SK-N-SH (cell line): ENCODE results near the gene TSHZ2. TPM values are rescaled to one million over a fixed set of nuclear protein-coding genes. Genes with fewer than 3 reads are reported as not detected.

Experiments
- CTCF ChIA-PET: fragments of 300-600, 350-600 bp; formaldehyde crosslinking; extraction: SDS; loops from one replicate; lab custom pipeline; 2021; lab: Yijun Ruan, JAX
- POLR2A ChIA-PET: fragments of 350-600 bp; sonication (Branson Sonifier 250); formaldehyde crosslinking; extraction: SDS; loops from one replicate; lab custom pipeline; 2020; ENCODE audit warnings: antibody characterized with exemption, inconsistent platforms; lab: Yijun Ruan, JAX
- DNase-seq: peaks from one replicate; pipeline ENCODE4 v3.0.0; 2012
- H2AFZ ChIP-seq: fragments of 200-600 bp; sonication (generic); 2 replicates; pipeline ENCODE4 v1.8.1; 2016; ENCODE audit warnings: antibody characterized with exemption, mild to moderate bottlenecking, low read depth
- H3F3A ChIP-seq: fragments of 200-600 bp; sonication (generic); replicated peaks from 2 replicates; pipeline ENCODE3; 2016; ENCODE audit warnings: antibody characterized with exemption, mild to moderate bottlenecking; ENCODE audit not compliant: insufficient read depth
- H3K27ac ChIP-seq, 2 experiments: fragments of 200-500 bp in 1 of 2; fragments of 200-600 bp in 1 of 2; sonication (Bioruptor generic) in 1 of 2; sonication (generic), shearing (Covaris generic) in 1 of 2; 2 replicates each; pipeline versions ENCODE4 v1.5.1 to v1.6.1; 2014 to 2016; ENCODE audit warnings: low read depth in 2 of 2, inconsistent platforms in 1 of 2, low read length in 1 of 2, mild to moderate bottlenecking in 1 of 2, mixed read lengths in 1 of 2
- H3K27me3 ChIP-seq: fragments of 200-600 bp; sonication (generic), shearing (Covaris generic); 2 replicates; pipeline ENCODE4 v1.6.1; 2016; ENCODE audit warnings: mixed run types; ENCODE audit not compliant: insufficient read depth
- H3K36me3 ChIP-seq, 2 experiments: fragments of 200-500 bp in 1 of 2; fragments of 200-600 bp in 1 of 2; sonication (Bioruptor generic) in 1 of 2; sonication (generic) in 1 of 2; replicated peaks in 1 of 2; 2 replicates each; pipeline versions ENCODE3 to v1.5.1; 2014 to 2016; ENCODE audit warnings: low read length in 1 of 2, mild to moderate bottlenecking in 1 of 2; ENCODE audit not compliant: insufficient read depth in 2 of 2, control insufficient read depth in 1 of 2
- H3K4me1 ChIP-seq, 2 experiments: fragments of 200-500 bp in 1 of 2; fragments of 200-600 bp in 1 of 2; sonication (Bioruptor generic) in 1 of 2; sonication (generic), shearing (Covaris generic) in 1 of 2; 2 replicates each; pipeline versions ENCODE4 v1.5.1 to v1.6.1; 2014 to 2016; ENCODE audit warnings: low read depth in 1 of 2, low read length in 1 of 2, mixed run types in 1 of 2; ENCODE audit not compliant: insufficient read depth in 2 of 2, control insufficient read depth in 1 of 2
- H3K4me2 ChIP-seq: fragments of 200-600 bp; sonication (generic), shearing (Covaris generic); 2 replicates; pipeline ENCODE4 v1.6.1; 2017; ENCODE audit warnings: mixed run types
- H3K4me3 ChIP-seq, 2 experiments: fragments of 200-500 bp in 1 of 2; fragments of 200-600 bp in 1 of 2; sonication (Bioruptor generic) in 1 of 2; sonication (generic), shearing (Covaris generic) in 1 of 2; 2 replicates each; pipeline versions ENCODE4 v1.5.1 to v1.8.1; 2014 to 2016; ENCODE audit warnings: low read depth in 2 of 2, inconsistent platforms in 1 of 2, low read length in 1 of 2, mild to moderate bottlenecking in 1 of 2, mixed read lengths in 1 of 2, moderate library complexity in 1 of 2
- H3K79me2 ChIP-seq: fragments of 200-600 bp; sonication (generic); 2 replicates; pipeline ENCODE4 v1.8.1; 2017; ENCODE audit warnings: mild to moderate bottlenecking; ENCODE audit not compliant: insufficient read depth
- H3K9ac ChIP-seq: fragments of 200-600 bp; sonication (generic); 2 replicates; pipeline ENCODE4 v1.6.1; 2017; ENCODE audit warnings: mixed run types
- H3K9me2 ChIP-seq: fragments of 200-600 bp; sonication (generic); 2 replicates; pipeline ENCODE4 v1.6.1; 2017; ENCODE audit warnings: mixed run types
- H3K9me3 ChIP-seq: fragments of 200-600 bp; sonication (generic); 2 replicates; pipeline ENCODE4 v1.6.1; 2017; ENCODE audit warnings: mixed run types, mild to moderate bottlenecking, moderate library complexity
- H4K20me1 ChIP-seq: fragments of 200-600 bp; sonication (generic); 2 replicates; pipeline ENCODE4 v1.6.1; 2017; ENCODE audit warnings: mild to moderate bottlenecking, mixed run types; ENCODE audit not compliant: insufficient read depth
- CHD2 ChIP-seq: fragments of 150-350 bp; IDR thresholded peaks from 2 replicates; pipeline ENCODE4 v1.6.1; 2018; ENCODE audit warnings: low read length; ENCODE audit not compliant: partially characterized antibody
- EZH2phosphoT487 ChIP-seq: fragments of 200-600 bp; sonication (generic); IDR thresholded peaks from 2 replicates; pipeline ENCODE4 v1.6.1; 2017; ENCODE audit warnings: low read depth, mixed run types, mild to moderate bottlenecking, antibody characterized with exemption, moderate library complexity, borderline replicate concordance
- FOSL2 ChIP-seq: IDR thresholded peaks from 2 replicates; pipeline ENCODE4 v1.4.0; 2012; ENCODE audit warnings: low read depth, mild to moderate bottlenecking, moderate library complexity, borderline replicate concordance
- FOXJ3 ChIP-seq: sonication (generic); formaldehyde crosslinking; IDR thresholded peaks from 2 replicates; pipeline ENCODE4 v1.5.1; 2020; ENCODE audit warnings: mild to moderate bottlenecking, missing genetic modification reagents
- GABPA ChIP-seq: IDR thresholded peaks from 2 replicates; pipeline ENCODE4 v1.4.0; 2012; ENCODE audit warnings: low read depth, mild to moderate bottlenecking
- GATA2 ChIP-seq: sonication (generic); formaldehyde crosslinking; IDR thresholded peaks from 2 replicates; pipeline ENCODE4 v1.5.0; 2020; ENCODE audit warnings: mild to moderate bottlenecking, missing genetic modification reagents
- JUND ChIP-seq: IDR thresholded peaks from 2 replicates; pipeline ENCODE4 v1.4.0; 2012
- MEF2A ChIP-seq: IDR thresholded peaks from 2 replicates; pipeline ENCODE4 v1.4.0; 2012; ENCODE audit warnings: low read depth, borderline replicate concordance
- MXI1 ChIP-seq: IDR thresholded peaks from 2 replicates; pipeline ENCODE4 v1.6.1; 2012; ENCODE audit warnings: mild to moderate bottlenecking, low read depth, low read length, improper control_type of control experiment
- NFIC ChIP-seq: IDR thresholded peaks from 2 replicates; pipeline ENCODE4 v1.4.0; 2012; ENCODE audit warnings: borderline replicate concordance
- NRF1 ChIP-seq: IDR thresholded peaks from 2 replicates; pipeline ENCODE4 v1.6.1; 2012; ENCODE audit warnings: low read depth, mild to moderate bottlenecking, low read length
- POLR2AphosphoS5 ChIP-seq: IDR thresholded peaks from 2 replicates; pipeline ENCODE4 v1.6.1; 2012; ENCODE audit warnings: low read depth, low read length
- TAF1 ChIP-seq: IDR thresholded peaks from 2 replicates; pipeline ENCODE4 v1.6.1; 2012; ENCODE audit warnings: low read depth, mild to moderate bottlenecking, low read length, moderate library complexity, borderline replicate concordance
- TEAD4 ChIP-seq: IDR thresholded peaks from 2 replicates; pipeline ENCODE4 v1.4.0; 2012; ENCODE audit warnings: mild to moderate bottlenecking, borderline replicate concordance; ENCODE audit not compliant: insufficient read depth
- YY1 ChIP-seq: IDR thresholded peaks from 2 replicates; pipeline ENCODE4 v1.4.0; 2012; ENCODE audit warnings: low read depth, mild to moderate bottlenecking
- WGBS: methylation state at CpG from one replicate; pipeline ENCODE4 v1.1.6; 2017; ENCODE audit warnings: low lambda C conversion rate; 5-methylcytosine and 5-hydroxymethylcytosine counted together
- polyA plus RNA-seq, 3 experiments: library from polyadenylated mRNA; depleted of rRNA; stranded (reverse); fragments of >200 nt; gene quantifications; 2 replicates each; pipeline ENCODE4 v1.2.3, GENCODE V29; 2012
- TF ChIP-seq, protein P1 (sequence below): IDR thresholded peaks from 2 replicates; pipeline ENCODE4 v1.4.0; 2012; ENCODE audit warnings: low read depth, borderline replicate concordance
- TF ChIP-seq, protein P2 (sequence below): IDR thresholded peaks from 2 replicates; pipeline ENCODE4 v1.6.1; 2012; ENCODE audit warnings: mild to moderate bottlenecking, low read depth, low read length, moderate library complexity
- TF ChIP-seq, protein P3 (sequence below): fragments of 150-350 bp; IDR thresholded peaks from 2 replicates; pipeline ENCODE4 v1.6.1; 2016; ENCODE audit warnings: mild to moderate bottlenecking, low read depth, low read length
- TF ChIP-seq, protein P4 (sequence below): fragments of 150-350 bp; IDR thresholded peaks from 2 replicates; pipeline ENCODE4 v1.6.1; 2017; ENCODE audit warnings: antibody characterized with exemption, low read length, low read depth, borderline replicate concordance
- TF ChIP-seq, protein P5 (sequence below): IDR thresholded peaks from 2 replicates; pipeline ENCODE4; 2012

TSHZ2 gene
- polyA plus RNA-seq, 1 of the 3 experiments (the other 2 are of a cell fraction): 0.13 TPM

DNA sequence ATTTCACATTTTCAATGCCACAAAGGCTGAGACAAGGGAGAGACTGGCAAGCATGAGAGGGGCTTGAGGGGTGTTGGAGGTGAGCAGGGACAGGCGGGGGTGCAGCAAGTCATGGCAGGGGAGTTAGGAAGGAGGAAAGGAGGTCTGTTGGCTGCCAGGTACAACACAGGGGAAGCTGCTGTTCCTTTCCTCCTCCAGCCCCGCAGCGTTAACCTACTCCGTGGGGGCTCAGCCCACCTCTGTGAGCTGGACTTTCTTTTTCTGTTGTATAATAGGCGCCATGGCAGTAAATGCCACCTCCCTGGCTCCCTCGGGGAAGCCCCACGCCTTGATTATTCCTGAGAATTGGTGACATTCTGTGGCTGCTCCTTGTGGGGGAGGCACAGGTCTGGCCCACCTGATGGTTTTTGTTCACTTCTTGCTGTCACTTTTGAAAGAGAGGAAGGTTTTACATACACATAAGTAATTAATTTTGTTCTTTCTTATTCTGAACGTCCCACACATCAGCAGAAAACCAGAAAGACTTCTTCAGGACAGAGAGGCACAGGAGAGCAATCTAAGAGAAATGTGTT lies 293.2 kb downstream of the TSHZ2 start (continued):
- TF ChIP-seq FOXJ3 (CRISPR knock-in tag): no peak

DNA sequence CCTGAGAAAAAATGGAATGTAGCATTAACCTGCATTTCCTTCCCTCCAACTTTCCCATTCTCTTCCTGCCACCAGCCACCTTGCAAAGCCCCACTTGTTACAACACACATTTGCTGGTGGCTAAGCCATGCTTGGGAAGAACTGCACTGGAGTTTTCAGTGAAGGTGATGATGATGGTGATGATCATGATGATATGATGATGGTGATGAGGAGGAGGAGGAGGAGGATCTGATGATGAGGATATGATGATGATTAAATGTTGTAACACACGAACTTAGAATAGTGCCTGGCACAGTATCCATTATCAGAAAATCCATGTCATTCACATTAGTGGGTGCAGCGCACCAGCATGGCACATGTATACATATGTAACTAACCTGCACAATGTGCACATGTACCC lies 297.2 kb downstream of the TSHZ2 start:
- Histone ChIP-seq H2AFZ (no peak overlapping the region), H3K27me3 (no peaks in the 10 kb centered on the region), H3K36me3 (no peaks in the 10 kb centered on the region), H3K9me2 (no peaks in the 10 kb centered on the region), H3F3A (no peaks in the 10 kb centered on the region), H3K9me3 (no peaks in the 10 kb centered on the region), H3K79me2 (no peaks in the 10 kb centered on the region), H3K4me1 (no peaks in the 10 kb centered on the region; a peak in 1 of 4 replicates), H3K4me2 (no peak overlapping the region), H3K9ac (no peak overlapping the region), H4K20me1 (no peaks in the 10 kb centered on the region), H3K4me3 (no peak overlapping the region), H3K27ac (no peak overlapping the region)
- DNase-seq: no peak
- 37% methylated on average over 2 of the region's 2 CpGs for WGBS
- TF ChIP-seq TAF1 (no peak), MXI1 (no peak), FOSL2 (no peak), JUND (no peak), TEAD4 (no peak), MEF2A (no peak), NRF1 (no peak), GATA2 (CRISPR knock-in tag) (no peak), GABPA (no peak), FOXJ3 (CRISPR knock-in tag) (no peak), NFIC (no peak), EZH2phosphoT487 (no peak), POLR2AphosphoS5 (no peak), YY1 (no peak), CHD2 (no peak)
- TF ChIP-seq, protein P1, sequence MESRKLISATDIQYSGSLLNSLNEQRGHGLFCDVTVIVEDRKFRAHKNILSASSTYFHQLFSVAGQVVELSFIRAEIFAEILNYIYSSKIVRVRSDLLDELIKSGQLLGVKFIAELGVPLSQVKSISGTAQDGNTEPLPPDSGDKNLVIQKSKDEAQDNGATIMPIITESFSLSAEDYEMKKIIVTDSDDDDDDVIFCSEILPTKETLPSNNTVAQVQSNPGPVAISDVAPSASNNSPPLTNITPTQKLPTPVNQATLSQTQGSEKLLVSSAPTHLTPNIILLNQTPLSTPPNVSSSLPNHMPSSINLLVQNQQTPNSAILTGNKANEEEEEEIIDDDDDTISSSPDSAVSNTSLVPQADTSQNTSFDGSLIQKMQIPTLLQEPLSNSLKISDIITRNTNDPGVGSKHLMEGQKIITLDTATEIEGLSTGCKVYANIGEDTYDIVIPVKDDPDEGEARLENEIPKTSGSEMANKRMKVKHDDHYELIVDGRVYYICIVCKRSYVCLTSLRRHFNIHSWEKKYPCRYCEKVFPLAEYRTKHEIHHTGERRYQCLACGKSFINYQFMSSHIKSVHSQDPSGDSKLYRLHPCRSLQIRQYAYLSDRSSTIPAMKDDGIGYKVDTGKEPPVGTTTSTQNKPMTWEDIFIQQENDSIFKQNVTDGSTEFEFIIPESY: no peak
- TF ChIP-seq, protein P2, sequence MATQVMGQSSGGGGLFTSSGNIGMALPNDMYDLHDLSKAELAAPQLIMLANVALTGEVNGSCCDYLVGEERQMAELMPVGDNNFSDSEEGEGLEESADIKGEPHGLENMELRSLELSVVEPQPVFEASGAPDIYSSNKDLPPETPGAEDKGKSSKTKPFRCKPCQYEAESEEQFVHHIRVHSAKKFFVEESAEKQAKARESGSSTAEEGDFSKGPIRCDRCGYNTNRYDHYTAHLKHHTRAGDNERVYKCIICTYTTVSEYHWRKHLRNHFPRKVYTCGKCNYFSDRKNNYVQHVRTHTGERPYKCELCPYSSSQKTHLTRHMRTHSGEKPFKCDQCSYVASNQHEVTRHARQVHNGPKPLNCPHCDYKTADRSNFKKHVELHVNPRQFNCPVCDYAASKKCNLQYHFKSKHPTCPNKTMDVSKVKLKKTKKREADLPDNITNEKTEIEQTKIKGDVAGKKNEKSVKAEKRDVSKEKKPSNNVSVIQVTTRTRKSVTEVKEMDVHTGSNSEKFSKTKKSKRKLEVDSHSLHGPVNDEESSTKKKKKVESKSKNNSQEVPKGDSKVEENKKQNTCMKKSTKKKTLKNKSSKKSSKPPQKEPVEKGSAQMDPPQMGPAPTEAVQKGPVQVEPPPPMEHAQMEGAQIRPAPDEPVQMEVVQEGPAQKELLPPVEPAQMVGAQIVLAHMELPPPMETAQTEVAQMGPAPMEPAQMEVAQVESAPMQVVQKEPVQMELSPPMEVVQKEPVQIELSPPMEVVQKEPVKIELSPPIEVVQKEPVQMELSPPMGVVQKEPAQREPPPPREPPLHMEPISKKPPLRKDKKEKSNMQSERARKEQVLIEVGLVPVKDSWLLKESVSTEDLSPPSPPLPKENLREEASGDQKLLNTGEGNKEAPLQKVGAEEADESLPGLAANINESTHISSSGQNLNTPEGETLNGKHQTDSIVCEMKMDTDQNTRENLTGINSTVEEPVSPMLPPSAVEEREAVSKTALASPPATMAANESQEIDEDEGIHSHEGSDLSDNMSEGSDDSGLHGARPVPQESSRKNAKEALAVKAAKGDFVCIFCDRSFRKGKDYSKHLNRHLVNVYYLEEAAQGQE: no peak
- TF ChIP-seq, protein P3, sequence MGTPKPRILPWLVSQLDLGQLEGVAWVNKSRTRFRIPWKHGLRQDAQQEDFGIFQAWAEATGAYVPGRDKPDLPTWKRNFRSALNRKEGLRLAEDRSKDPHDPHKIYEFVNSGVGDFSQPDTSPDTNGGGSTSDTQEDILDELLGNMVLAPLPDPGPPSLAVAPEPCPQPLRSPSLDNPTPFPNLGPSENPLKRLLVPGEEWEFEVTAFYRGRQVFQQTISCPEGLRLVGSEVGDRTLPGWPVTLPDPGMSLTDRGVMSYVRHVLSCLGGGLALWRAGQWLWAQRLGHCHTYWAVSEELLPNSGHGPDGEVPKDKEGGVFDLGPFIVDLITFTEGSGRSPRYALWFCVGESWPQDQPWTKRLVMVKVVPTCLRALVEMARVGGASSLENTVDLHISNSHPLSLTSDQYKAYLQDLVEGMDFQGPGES: no peak
- TF ChIP-seq, protein P4, sequence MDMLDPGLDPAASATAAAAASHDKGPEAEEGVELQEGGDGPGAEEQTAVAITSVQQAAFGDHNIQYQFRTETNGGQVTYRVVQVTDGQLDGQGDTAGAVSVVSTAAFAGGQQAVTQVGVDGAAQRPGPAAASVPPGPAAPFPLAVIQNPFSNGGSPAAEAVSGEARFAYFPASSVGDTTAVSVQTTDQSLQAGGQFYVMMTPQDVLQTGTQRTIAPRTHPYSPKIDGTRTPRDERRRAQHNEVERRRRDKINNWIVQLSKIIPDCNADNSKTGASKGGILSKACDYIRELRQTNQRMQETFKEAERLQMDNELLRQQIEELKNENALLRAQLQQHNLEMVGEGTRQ: no peak
- TF ChIP-seq, protein P5, sequence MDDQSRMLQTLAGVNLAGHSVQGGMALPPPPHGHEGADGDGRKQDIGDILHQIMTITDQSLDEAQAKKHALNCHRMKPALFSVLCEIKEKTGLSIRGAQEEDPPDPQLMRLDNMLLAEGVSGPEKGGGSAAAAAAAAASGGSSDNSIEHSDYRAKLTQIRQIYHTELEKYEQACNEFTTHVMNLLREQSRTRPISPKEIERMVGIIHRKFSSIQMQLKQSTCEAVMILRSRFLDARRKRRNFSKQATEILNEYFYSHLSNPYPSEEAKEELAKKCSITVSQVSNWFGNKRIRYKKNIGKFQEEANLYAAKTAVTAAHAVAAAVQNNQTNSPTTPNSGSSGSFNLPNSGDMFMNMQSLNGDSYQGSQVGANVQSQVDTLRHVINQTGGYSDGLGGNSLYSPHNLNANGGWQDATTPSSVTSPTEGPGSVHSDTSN: no peak
- ChIA-PET CTCF (no interaction called here), POLR2A (no interaction called here)
